Ectodermal cell (in vitro differentiated cells): ENCODE measurements around the gene SCN11A.

ENCODE experiments used
- H3K27ac ChIP-seq: 2 replicates; pipeline ENCODE4 v1.7.0; 2013; ENCODE audit warnings: mild to moderate bottlenecking, low read depth, low read length; ENCODE audit not compliant: insufficient read depth, poor library complexity, severe bottlenecking
- H3K27me3 ChIP-seq: 2 replicates; pipeline ENCODE4 v1.7.0; 2013; ENCODE audit warnings: mild to moderate bottlenecking, low read length; ENCODE audit not compliant: insufficient read depth, control insufficient read depth, poor library complexity, severe bottlenecking
- H3K36me3 ChIP-seq: one replicate; pipeline ENCODE4 v1.7.0; 2013; ENCODE audit warnings: low read length; ENCODE audit not compliant: control insufficient read depth, insufficient read depth
- H3K4me1 ChIP-seq: one replicate; pipeline ENCODE4 v1.7.0; 2013; ENCODE audit warnings: low read length; ENCODE audit not compliant: control insufficient read depth, insufficient read depth
- H3K4me3 ChIP-seq: 2 replicates; pipeline ENCODE4 v1.7.0; 2013; ENCODE audit warnings: low read depth, low read length, control low read depth; ENCODE audit not compliant: insufficient read depth
- H3K9me3 ChIP-seq: 2 replicates; pipeline ENCODE4 v1.7.0; 2013; ENCODE audit warnings: mild to moderate bottlenecking, low read length, moderate library complexity; ENCODE audit not compliant: control insufficient read depth
- WGBS, 2 experiments: methylation state at CpG; one replicate each; pipeline ENCODE4 v1.1.7; 2013; ENCODE audit warnings: missing lambda C conversion rate in 2 of 2; 5-methylcytosine and 5-hydroxymethylcytosine counted together

SCN11A gene

DNA sequence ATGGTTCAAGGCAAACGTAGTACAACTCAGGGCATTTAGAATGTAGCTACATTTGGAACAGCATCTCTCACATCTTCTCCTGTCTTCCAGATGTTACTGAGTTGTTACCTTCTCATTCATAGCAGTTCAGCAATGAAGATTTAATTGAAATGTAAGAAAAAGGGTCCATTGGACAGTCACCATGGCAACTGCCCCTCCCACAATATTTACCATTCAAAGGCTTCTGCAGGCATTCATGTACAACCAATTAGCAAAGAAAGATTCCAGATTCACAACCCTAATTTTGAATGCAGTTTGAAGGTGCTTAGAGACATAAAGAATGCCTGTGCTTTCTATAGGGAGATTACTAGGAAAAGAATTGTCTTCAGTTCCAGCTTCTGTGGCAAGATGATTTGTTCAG is 22.2 kb downstream of the SCN11A start:
- 88 to 100% methylated on average over 1 of the region's 1 CpG for WGBS, 2 experiments
- no peaks in the 10 kb centered on the region for H3K27me3 ChIP-seq
- H3K36me3 ChIP-seq: no peaks in the 10 kb centered on the region
- no peaks in the 10 kb centered on the region for H3K9me3 ChIP-seq
- H3K27ac ChIP-seq: no peak overlapping the region
- no peak overlapping the region for H3K4me3 ChIP-seq
- H3K4me1 ChIP-seq: no peaks in the 10 kb centered on the region

DNA sequence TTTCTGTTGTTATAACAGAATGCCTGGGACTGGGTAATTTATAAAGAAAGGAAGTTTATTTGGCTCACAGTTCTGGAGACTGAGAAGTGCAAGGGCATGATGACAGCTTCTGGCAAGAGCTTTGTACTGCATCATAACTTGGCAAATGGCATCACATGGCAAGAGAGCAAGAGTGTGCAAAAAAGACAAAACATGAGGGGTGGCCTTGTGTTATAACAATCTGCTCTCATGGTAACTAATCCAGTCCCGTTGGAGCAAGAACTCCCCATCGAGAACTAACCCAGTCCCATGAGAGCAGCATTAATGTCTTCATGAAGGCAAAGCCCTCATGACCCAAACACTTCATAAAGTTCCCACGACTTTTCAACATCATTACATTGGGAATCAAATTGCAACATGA is 23.2 kb downstream of the SCN11A start:
- no peaks in the 10 kb centered on the region for H3K36me3 ChIP-seq
- H3K27me3 ChIP-seq: no peaks in the 10 kb centered on the region
- H3K9me3 ChIP-seq: no peaks in the 10 kb centered on the region
- no peak overlapping the region for H3K4me3 ChIP-seq
- H3K27ac ChIP-seq: no peak overlapping the region
- no peaks in the 10 kb centered on the region for H3K4me1 ChIP-seq
- 88 to 90% methylated on average over 3 of the region's 3 CpGs for WGBS, 2 experiments

DNA sequence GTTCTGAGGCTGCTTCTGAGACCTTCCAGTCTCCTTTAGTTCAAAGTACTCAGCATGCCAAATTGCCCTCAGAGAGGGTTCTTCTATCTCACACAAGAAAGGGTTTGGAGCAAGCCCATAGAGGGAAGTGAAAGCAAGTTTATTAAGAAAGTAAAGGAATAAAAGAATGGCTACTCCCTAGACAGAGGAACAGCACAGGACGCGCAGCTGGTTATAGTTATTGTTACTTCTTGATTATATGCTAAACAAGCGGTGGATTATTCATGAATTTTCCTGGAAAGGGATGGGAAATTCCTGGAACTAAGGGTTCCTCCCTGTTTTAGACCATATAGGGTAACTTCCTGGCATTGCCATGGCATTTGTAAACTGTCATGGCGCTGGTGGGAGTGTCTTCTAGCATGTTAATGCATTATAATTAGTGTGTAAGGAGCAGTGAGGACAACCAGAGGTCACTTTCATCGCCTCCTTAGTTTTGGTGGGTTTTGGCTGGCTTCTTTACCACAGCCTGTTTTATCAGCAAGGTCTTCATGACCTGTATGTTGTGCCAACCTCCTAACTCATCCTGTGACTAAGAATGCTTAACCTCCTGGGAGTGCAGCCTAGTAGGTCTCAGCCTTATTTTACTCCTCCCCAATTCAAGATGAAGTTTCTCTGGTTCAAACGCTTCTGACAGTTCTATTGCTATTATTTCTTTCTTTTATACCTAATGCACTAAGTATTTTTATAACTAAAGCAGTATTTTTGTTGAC is 26.3 kb downstream of the SCN11A start:
- WGBS, 2 experiments: 92 to 96% methylated on average over 5 to 6 of the region's 6 CpGs
- no peak overlapping the region for H3K27ac ChIP-seq

DNA sequence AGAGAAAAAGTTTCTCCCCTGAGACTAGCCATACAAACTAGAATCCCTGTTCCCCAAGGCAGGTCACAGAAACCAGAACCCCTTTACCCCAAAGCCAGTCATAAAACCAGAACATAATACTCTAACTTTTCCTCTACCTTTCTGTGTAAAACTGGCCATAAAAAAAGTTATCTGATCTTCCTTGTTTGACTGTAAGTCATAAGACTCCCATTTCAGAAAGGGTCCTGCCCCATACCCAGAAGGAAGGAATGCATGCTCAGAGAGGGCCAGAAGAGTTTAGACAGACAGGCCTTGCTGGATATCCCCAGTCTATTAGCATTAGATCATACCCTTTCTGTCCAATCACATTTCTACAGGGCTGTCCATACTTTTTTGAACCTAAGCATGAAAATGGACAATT is 27.2 kb downstream of the SCN11A start:
- H3K27ac ChIP-seq: no peak overlapping the region
- H3K27me3 ChIP-seq: no peaks in the 10 kb centered on the region
- no peak overlapping the region for H3K4me3 ChIP-seq
- no peaks in the 10 kb centered on the region for H3K9me3 ChIP-seq
- H3K4me1 ChIP-seq: no peaks in the 10 kb centered on the region
- no peaks in the 10 kb centered on the region for H3K36me3 ChIP-seq

More for the DNA sequence above, 26.3 kb downstream of the SCN11A start:
- H3K9me3 ChIP-seq: no peaks in the 10 kb centered on the region
- no peaks in the 10 kb centered on the region for H3K36me3 ChIP-seq
- no peaks in the 10 kb centered on the region for H3K27me3 ChIP-seq
- H3K4me1 ChIP-seq: no peaks in the 10 kb centered on the region
- H3K4me3 ChIP-seq: no peak overlapping the region

DNA sequence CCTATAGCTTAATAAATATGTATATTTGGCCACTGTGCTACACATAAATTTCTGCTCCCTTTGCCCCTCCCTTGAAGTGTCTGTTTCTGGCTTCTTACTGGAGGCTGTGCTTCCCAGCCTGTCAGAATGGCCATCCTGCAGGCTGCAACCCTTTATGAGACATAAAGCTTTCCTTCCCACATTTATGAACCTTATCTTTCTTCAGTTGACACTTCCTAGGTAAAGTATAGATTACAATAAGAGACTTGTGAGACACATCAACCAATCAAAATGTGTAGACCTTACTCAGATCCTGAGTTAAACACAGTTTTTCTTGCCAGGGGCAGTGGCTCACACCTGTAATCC is 29.5 kb downstream of the SCN11A start:
- H3K36me3 ChIP-seq: no peaks in the 10 kb centered on the region
- no peaks in the 10 kb centered on the region for H3K9me3 ChIP-seq
- H3K4me1 ChIP-seq: no peaks in the 10 kb centered on the region
- H3K4me3 ChIP-seq: no peak overlapping the region
- H3K27me3 ChIP-seq: no peaks in the 10 kb centered on the region
- H3K27ac ChIP-seq: no peak overlapping the region

DNA sequence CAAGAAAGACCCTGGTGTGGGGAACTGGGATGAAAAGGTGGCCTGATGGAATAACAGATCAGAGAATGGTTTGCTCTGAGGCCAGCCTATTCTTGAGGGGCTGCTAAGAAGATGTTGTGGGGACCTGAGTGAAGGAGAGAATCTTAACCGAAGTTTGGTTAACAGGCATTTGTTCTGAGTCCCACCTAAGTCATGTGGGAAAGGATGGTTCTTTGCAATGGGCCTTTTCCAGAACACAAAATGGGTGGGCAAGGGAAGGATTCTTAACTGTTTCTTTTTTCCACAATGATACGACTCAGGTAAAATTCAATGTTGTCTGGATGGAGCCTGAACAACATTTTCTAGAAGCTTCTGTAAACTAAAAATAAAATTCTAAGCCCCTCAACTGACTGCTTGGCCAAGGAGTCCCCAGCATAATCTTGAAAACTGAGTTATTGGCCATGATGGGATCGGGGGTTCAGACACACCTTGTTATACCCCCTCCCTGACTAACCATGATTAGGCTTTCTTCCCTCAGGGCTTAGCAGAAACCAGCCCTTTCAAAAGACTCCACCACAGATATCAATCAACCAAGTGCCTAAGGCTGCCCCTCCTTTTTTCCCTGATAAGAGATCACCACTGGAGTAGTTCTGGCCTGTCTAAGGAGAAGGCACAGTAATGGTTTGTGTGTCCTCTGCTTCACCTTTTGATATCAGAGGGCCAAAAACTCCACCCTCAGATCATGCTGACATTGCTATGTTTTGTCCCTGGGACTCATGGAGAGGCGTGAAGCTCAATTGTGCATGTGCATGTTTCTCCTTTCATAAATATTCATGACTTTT is 30.1 kb downstream of the SCN11A start:
- Histone ChIP-seq H3K36me3 (no peaks in the 10 kb centered on the region), H3K9me3 (no peaks in the 10 kb centered on the region), H3K27ac (no peak overlapping the region), H3K27me3 (no peaks in the 10 kb centered on the region), H3K4me1 (no peaks in the 10 kb centered on the region), H3K4me3 (no peak overlapping the region)
- 96 to 100% methylated on average over 4 of the region's 4 CpGs for WGBS, 2 experiments

DNA sequence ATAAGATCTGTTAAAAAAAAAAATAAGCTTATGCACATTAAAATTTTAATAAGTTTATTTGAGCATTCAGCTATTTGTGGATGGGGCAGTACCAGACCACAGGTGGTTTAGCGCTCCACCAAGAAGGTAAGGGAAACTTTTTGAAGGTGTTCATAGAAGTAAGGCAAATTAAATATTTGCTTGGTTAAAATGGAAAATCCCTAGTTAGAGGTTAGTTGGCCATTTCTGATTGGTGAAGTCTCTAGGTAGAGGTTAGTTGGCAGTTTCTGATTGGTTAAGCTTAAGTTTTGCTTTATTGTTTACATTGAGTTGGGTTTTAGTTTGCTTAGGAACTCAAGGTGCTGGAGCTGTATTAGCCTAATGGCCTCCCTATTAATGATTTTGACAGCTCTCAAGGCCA is 30.7 kb downstream of the SCN11A start:
- 95 to 98% methylated on average over 1 of the region's 1 CpG for WGBS, 2 experiments
- no peaks in the 10 kb centered on the region for H3K36me3 ChIP-seq
- no peaks in the 10 kb centered on the region for H3K9me3 ChIP-seq
- no peak overlapping the region for H3K4me3 ChIP-seq
- no peaks in the 10 kb centered on the region for H3K27me3 ChIP-seq
- H3K27ac ChIP-seq: no peak overlapping the region
- H3K4me1 ChIP-seq: no peaks in the 10 kb centered on the region

DNA sequence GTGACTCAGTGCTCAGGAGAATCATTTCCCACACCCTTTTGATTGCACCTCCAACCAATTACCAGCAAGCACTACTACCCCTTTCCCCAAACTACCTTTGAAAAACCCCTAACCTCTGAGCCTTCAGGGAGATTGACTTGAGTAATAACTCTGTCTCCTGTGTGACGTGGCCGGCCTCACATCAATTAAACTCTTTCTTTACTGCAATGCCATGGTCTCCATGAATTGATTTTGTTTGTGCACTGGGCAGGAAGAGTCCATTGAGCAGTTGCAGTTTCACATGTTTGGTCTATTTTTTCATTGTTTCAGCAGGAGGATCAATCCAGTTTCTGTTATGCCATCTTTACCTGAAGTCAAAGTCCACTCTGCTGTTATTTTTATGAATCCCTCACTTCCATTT is 32.4 kb downstream of the SCN11A start:
- H3K36me3 ChIP-seq: no peaks in the 10 kb centered on the region
- no peaks in the 10 kb centered on the region for H3K4me1 ChIP-seq
- H3K27ac ChIP-seq: no peak overlapping the region
- H3K27me3 ChIP-seq: no peaks in the 10 kb centered on the region
- 87 to 91% methylated on average over 2 of the region's 2 CpGs for WGBS, 2 experiments
- no peaks in the 10 kb centered on the region for H3K9me3 ChIP-seq
- H3K4me3 ChIP-seq: no peak overlapping the region

DNA sequence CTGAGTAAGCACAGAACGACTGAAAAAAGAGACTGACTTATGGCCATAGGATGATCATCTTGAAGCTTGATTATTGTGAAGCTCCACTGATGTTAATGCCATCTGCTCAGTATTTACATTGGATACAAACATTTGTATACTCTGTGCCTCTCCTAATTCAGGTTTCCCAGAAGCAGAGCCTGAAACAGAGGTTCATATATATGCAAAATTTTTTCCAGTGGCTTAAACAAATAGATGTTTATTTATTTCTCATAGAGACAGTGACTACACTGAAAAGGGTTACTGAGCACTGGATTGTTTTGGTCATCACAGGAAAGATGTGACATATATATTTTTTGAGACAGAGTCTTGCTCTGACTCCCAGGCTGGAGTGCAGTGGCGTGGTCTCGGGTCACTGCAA is 36.3 kb downstream of the SCN11A start:
- Histone ChIP-seq H3K36me3 (no peaks in the 10 kb centered on the region), H3K4me1 (no peaks in the 10 kb centered on the region), H3K27ac (no peak overlapping the region), H3K4me3 (no peak overlapping the region), H3K9me3 (no peaks in the 10 kb centered on the region), H3K27me3 (no peaks in the 10 kb centered on the region)
- WGBS, 2 experiments: 92 to 93% methylated on average over 3 of the region's 3 CpGs

DNA sequence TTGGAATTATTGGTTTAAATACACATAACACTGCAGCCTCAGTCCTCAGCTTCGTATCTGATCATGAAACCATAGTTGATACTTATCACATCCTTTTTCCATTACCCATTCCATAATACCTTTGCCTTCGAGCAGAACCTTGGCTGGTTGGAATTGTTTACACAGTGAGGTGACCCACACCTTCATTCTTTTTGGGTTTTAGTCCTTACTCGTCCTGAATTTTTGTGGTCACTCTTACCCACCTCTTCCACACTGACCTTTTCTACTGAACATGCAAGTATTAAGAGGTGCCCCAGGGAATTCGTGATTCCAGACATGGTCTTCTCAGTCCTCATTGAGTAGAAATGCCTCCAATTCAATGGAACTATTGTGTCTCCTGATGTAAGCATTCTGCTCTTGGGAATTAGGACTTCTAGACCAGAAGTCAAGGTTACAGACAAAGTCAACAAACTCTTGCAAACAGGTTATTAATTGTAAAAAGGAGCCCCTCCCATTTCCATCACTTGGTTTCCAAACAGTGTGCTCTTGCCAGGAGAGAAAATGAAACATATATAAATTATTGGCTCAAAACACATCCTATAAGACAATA is 37.7 kb downstream of the SCN11A start:
- Histone ChIP-seq H3K27ac (no peak overlapping the region), H3K9me3 (no peaks in the 10 kb centered on the region), H3K4me3 (no peak overlapping the region), H3K27me3 (no peaks in the 10 kb centered on the region), H3K36me3 (no peaks in the 10 kb centered on the region), H3K4me1 (no peaks in the 10 kb centered on the region)
- WGBS, 2 experiments: 86 to 87% methylated on average over 4 of the region's 4 CpGs
